Mesothelial cell of epicardium (in vitro differentiated cells): ENCODE data around the gene SPON1. TPM values are rescaled to one million over a fixed set of nuclear protein-coding genes. Genes with fewer than 3 reads are reported as not detected.

Source experiments
- DNase-seq, 2 experiments: peaks; one replicate each; pipeline ENCODE4 v3.0.0; 2021; ENCODE audit warnings: low spot score in 2 of 2; ENCODE audit not compliant: unreplicated experiment in 2 of 2
- H3K27ac Mint-ChIP-seq: 2 replicates; pipeline ENCODE4 v1.8.0; 2021; ENCODE audit warnings: mixed read lengths
- H3K27me3 Mint-ChIP-seq: 2 replicates; pipeline ENCODE4 v1.8.0; 2021; ENCODE audit warnings: low read depth, mixed read lengths
- H3K36me3 Mint-ChIP-seq: 2 replicates; pipeline ENCODE4 v1.8.0; 2021; ENCODE audit warnings: mixed read lengths
- H3K4me1 Mint-ChIP-seq: 2 replicates; pipeline ENCODE4 v1.8.0; 2021; ENCODE audit warnings: mixed read lengths
- H3K4me3 Mint-ChIP-seq: 2 replicates; pipeline ENCODE4 v1.8.0; 2021; ENCODE audit warnings: mild to moderate bottlenecking, moderate library complexity, mixed read lengths
- H3K9me3 Mint-ChIP-seq: 2 replicates; pipeline ENCODE4 v1.8.0; 2021; ENCODE audit warnings: mixed read lengths
- total RNA-seq: library from RNA; stranded (reverse); gene quantifications from 3 replicates; pipeline ENCODE4 v1.2.1, GENCODE V29; 2021
- TF ChIP-seq, protein P1 (sequence below): fragments of 200-600 bp; sonication (generic); IDR thresholded peaks from one replicate; pipeline ENCODE4 v1.5.0; 2021; ENCODE audit warnings: antibody characterized with exemption; ENCODE audit not compliant: unreplicated experiment

SPON1 gene
- total RNA-seq, 1 donor from 2014 or later, result 30.9 TPM

- Mint-ChIP-seq H3K9me3 (no peaks in the 10 kb centered on the region), H3K36me3 (no peaks in the 10 kb centered on the region), H3K27ac (no peak overlapping the region), H3K4me3 (no peak overlapping the region), H3K27me3 (peaks cover 2% of the 10 kb centered on the region), H3K4me1 (peaks cover 7% of the 10 kb centered on the region)
- DNase-seq, result no peak
- TF ChIP-seq, protein P1, sequence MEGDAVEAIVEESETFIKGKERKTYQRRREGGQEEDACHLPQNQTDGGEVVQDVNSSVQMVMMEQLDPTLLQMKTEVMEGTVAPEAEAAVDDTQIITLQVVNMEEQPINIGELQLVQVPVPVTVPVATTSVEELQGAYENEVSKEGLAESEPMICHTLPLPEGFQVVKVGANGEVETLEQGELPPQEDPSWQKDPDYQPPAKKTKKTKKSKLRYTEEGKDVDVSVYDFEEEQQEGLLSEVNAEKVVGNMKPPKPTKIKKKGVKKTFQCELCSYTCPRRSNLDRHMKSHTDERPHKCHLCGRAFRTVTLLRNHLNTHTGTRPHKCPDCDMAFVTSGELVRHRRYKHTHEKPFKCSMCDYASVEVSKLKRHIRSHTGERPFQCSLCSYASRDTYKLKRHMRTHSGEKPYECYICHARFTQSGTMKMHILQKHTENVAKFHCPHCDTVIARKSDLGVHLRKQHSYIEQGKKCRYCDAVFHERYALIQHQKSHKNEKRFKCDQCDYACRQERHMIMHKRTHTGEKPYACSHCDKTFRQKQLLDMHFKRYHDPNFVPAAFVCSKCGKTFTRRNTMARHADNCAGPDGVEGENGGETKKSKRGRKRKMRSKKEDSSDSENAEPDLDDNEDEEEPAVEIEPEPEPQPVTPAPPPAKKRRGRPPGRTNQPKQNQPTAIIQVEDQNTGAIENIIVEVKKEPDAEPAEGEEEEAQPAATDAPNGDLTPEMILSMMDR, result peak; percentile 21
Measured at GRCh38 chr11:14094481-14095037, 132.0 kb downstream of the SPON1 start.

- H3K36me3 Mint-ChIP-seq, result no peaks in the 10 kb centered on the region
- DNase-seq, result no peak
- H3K4me3 Mint-ChIP-seq, result no peak overlapping the region
- TF ChIP-seq, protein P1, result no peak
- no peaks in the 10 kb centered on the region for H3K9me3 Mint-ChIP-seq
- H3K27me3 Mint-ChIP-seq, result peaks cover 2% of the 10 kb centered on the region
- no peaks in the 10 kb centered on the region for H3K4me1 Mint-ChIP-seq
- H3K27ac Mint-ChIP-seq, result no peak overlapping the region
Measured at GRCh38 chr11:14095882-14096281, 133.4 kb downstream of the SPON1 start.

GRCh38 chr11:14096606-14097005 lies 134.1 kb downstream of the SPON1 start:
- no peak for DNase-seq
- Mint-ChIP-seq H3K27me3 (peaks cover 2% of the 10 kb centered on the region), H3K9me3 (no peaks in the 10 kb centered on the region), H3K27ac (no peak overlapping the region), H3K4me1 (no peaks in the 10 kb centered on the region), H3K36me3 (no peaks in the 10 kb centered on the region), H3K4me3 (no peak overlapping the region)
- TF ChIP-seq, protein P1, result no peak

DNA sequence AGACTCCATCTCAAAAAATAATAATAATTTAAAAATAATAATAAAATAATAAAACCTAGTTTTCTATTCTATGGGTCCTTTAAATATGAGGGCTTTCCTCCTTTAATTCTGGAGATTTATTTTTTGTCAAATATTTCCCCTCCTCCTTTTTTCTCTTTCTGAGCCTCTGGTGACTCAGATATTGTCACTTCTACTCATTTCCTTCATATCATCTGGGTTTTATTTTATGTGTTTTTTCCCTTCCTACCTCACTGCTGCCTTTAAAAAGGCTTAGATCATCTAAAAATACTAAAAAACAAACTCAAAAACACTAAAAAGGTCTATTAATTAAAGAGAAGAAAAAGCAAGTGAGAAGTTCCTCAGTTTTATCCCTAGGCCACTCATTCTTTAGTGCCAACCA lies 138.9 kb downstream of the SPON1 start:
- TF ChIP-seq, protein P1, result no peak
- Mint-ChIP-seq H3K9me3 (no peaks in the 10 kb centered on the region), H3K4me3 (no peak overlapping the region), H3K27me3 (peaks cover 2% of the 10 kb centered on the region), H3K4me1 (no peaks in the 10 kb centered on the region), H3K27ac (no peak overlapping the region), H3K36me3 (no peaks in the 10 kb centered on the region)
- no peak for DNase-seq

DNA sequence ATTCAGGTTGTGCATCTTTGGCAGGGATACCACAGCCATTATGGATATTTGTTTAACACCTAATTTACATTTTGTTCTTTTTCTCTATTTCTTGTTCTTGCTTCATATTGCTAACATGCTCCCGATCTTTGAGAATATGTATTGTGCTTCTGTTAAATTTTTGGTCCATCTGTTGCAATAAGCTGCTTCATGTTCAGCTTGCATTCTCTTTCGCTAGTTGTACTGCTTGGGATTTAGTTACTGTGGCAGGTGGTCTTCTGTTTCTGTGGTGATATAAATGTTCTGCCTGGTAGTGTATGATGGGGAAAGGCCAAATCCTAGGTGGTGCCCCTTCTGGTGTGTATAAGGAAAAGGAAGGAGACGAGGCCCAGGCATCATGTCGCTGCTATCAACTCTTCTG lies 140.2 kb downstream of the SPON1 start:
- Mint-ChIP-seq H3K36me3 (no peaks in the 10 kb centered on the region), H3K9me3 (no peaks in the 10 kb centered on the region), H3K27me3 (no peaks in the 10 kb centered on the region), H3K4me1 (no peaks in the 10 kb centered on the region), H3K27ac (no peak overlapping the region), H3K4me3 (no peak overlapping the region)
- TF ChIP-seq, protein P1, result no peak
- no peak for DNase-seq

GRCh38 chr11:14105446-14105845 lies 142.9 kb downstream of the SPON1 start:
- DNase-seq, result no peak
- H3K4me3 Mint-ChIP-seq, result no peak overlapping the region
- H3K36me3 Mint-ChIP-seq, result no peaks in the 10 kb centered on the region

More at GRCh38 chr11:14105446-14105845, 142.9 kb downstream of the SPON1 start:
- Mint-ChIP-seq H3K9me3 (no peaks in the 10 kb centered on the region), H3K27me3 (peaks cover 2% of the 10 kb centered on the region), H3K4me1 (no peaks in the 10 kb centered on the region), H3K27ac (no peak overlapping the region)
- TF ChIP-seq, protein P1, result no peak
